ENCODE data around the gene SPSB2. TPM values are rescaled to one million over a fixed set of nuclear protein-coding genes. Genes with fewer than 3 reads are reported as not detected.
A peak's percentile ranks its signal among the peaks of the same experiment; 100 is the strongest.

Gene SPSB2
- total and polyA plus RNA-seq, 9 of the 15 experiments (the other 6 are each of a cell fraction or from before 2014, with no cell fraction given), result 0.10 to 10.6 (median 1.9) TPM

DNA sequence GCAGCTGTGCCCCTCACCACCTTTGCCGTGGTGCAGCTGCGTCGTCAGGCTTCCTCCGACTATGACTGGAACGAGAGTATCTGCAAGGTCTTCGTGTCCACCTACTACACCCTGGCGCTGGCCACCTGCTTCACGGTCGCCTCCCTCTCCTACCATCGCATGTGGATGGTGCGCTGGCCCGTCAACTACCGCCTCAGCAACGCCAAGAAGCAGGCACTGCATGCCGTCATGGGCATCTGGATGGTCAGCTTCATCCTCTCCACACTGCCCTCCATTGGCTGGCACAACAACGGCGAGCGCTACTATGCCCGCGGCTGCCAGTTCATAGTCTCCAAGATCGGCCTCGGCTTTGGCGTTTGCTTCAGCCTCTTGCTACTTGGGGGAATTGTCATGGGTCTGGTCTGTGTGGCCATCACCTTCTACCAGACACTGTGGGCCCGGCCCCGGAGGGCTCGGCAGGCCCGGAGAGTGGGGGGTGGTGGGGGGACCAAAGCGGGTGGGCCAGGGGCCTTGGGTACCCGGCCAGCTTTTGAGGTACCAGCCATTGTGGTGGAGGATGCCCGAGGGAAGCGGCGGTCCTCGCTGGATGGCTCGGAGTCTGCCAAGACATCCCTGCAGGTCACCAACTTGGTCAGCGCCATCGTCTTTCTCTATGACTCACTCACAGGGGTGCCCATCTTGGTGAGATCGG, 48.9 kb downstream of the SPSB2 start:
- intact Hi-C loops (cut with micrococcal nuclease) (loop anchor here (10.0 kb wide), 2 partner anchors 209 to 269 kb away; partner anchors contain the start of gene IFFO1), in situ Hi-C loops (cut with MboI) (no loop called here)
- H3K27me3 ChIP-seq (ENCODE audit: control insufficient read depth in 2 of 2, insufficient read depth in 2 of 2, low read length in 2 of 2), result peaks cover 0 to 4% of the 10 kb centered on the region in 2 experiments; a peak in 2 of 5 replicates
- FAIRE-seq (no peak), DNase-seq (ENCODE audit: extremely low read depth in 1 of 4, low spot score in 3 of 4) (no peak), ATAC-seq (no peak)
- H3K9me3 ChIP-seq (replicated peaks; ENCODE audit: control insufficient read depth, insufficient read depth, low read depth, low read length), result no peaks in the 10 kb centered on the region
- no peaks in the 10 kb centered on the region for H4K20me1 ChIP-seq (replicated peaks; ENCODE audit: control insufficient read depth, insufficient read depth, low read length)
- H3K9ac ChIP-seq (ENCODE audit: insufficient read depth in 1 of 2, low read depth in 2 of 2, low read length in 2 of 2), result no peak overlapping the region; a peak in 1 of 4 replicates
- H3K79me2 ChIP-seq (ENCODE audit: control insufficient read depth, insufficient read depth, low read length), result peaks cover 13% of the 10 kb centered on the region
- H3K27ac ChIP-seq (ENCODE audit: extremely low read depth, low read depth, low read length), result no peak overlapping the region
- WGBS (ENCODE audit: insufficient coverage, low coverage, missing lambda C conversion rate), result 39% methylated on average over 18 of the region's 37 CpGs
- ChIA-PET POLR2A (interaction anchor here (0.5 to 1.0 kb wide), 4 partner anchors 9 to 221 kb away, joined by 3 to 5 read pairs (median 3); no protein-coding TSS in a partner anchor), CTCF (ENCODE audit: low intra/inter-chr PET ratio) (no interaction called here)
- no peak overlapping the region for H3K4me2 ChIP-seq (ENCODE audit: insufficient read depth, low read length)
- H3K4me1 ChIP-seq (replicated peaks in 1 of 2; ENCODE audit: control insufficient read depth in 2 of 2, insufficient read depth in 2 of 2, low read length in 2 of 2), result peaks cover 14 to 47% of the 10 kb centered on the region in 2 experiments; a peak in 4 of 5 replicates
- TF ChIP-seq ZNF354B (CRISPR knock-in tag; IDR thresholded peaks at IDR 0.05) (no peak), MXI1 (IDR thresholded peaks at IDR 0.05; ENCODE audit: low read depth, low read length) (no peak), POLR2G (IDR thresholded peaks at IDR 0.05; ENCODE audit: low read depth, low read length) (peak; percentile 28; the same call in 1 of the 2 replicates)
- TF ChIP-seq, protein P1, sequence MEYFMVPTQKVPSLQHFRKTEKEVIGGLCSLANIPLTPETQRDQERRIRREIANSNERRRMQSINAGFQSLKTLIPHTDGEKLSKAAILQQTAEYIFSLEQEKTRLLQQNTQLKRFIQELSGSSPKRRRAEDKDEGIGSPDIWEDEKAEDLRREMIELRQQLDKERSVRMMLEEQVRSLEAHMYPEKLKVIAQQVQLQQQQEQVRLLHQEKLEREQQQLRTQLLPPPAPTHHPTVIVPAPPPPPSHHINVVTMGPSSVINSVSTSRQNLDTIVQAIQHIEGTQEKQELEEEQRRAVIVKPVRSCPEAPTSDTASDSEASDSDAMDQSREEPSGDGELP (CRISPR knock-in tag; IDR thresholded peaks at IDR 0.05; ENCODE audit: borderline replicate concordance), result no peak
- TF ChIP-seq, protein P2, sequence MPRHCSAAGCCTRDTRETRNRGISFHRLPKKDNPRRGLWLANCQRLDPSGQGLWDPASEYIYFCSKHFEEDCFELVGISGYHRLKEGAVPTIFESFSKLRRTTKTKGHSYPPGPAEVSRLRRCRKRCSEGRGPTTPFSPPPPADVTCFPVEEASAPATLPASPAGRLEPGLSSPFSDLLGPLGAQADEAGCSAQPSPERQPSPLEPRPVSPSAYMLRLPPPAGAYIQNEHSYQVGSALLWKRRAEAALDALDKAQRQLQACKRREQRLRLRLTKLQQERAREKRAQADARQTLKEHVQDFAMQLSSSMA (CRISPR knock-in tag; IDR thresholded peaks at IDR 0.05), result no peak
- no TSS peak for BruUV-seq (replicated peaks)
- no peaks in the 10 kb centered on the region for H3K36me3 ChIP-seq (ENCODE audit: control insufficient read depth, insufficient read depth, low read length)
- H3K4me3 ChIP-seq, result no peak overlapping the region
- no peaks in the 10 kb centered on the region for H3K9me1 ChIP-seq (ENCODE audit: control insufficient read depth, insufficient read depth, low read length)
- no peak overlapping the region for H2AFZ ChIP-seq (ENCODE audit: low read depth, low read length)

Measured in K562 (cell line).